CD14-positive monocyte (primary cell): ENCODE measurements around the gene SQSTM1. TPM values are rescaled to one million over a fixed set of nuclear protein-coding genes. Genes with fewer than 3 reads are reported as not detected.
A peak's percentile ranks its signal among the peaks of the same experiment; 100 is the strongest.

Experiments used
- DNase-seq, 3 donors: peaks; one replicate each; pipeline ENCODE4 v3.0.0-alpha.2; 2011 to 2022
- H2AFZ ChIP-seq: 2 replicates; pipeline ENCODE4 v1.6.0; 2012; ENCODE audit warnings: mild to moderate bottlenecking, low read depth, low read length, inconsistent platforms; ENCODE audit not compliant: insufficient read depth, poor library complexity, severe bottlenecking
- H3K27ac ChIP-seq, 2 donors: 1 replicate in 1 of 2; 2 replicates in 1 of 2; pipeline ENCODE4 v1.5.1; 2012 to 2013; ENCODE audit warnings: low read length in 2 of 2, control low read depth in 1 of 2, inconsistent platforms in 1 of 2, low read depth in 1 of 2, mild to moderate bottlenecking in 1 of 2
- H3K27me3 ChIP-seq, 2 donors: one replicate each; pipeline versions ENCODE4 v1.6.0 to v1.6.1; 2011 to 2013; ENCODE audit warnings: low read length in 2 of 2; ENCODE audit not compliant: control insufficient read depth in 2 of 2, insufficient read depth in 2 of 2
- H3K36me3 ChIP-seq, 2 donors: replicated peaks in 1 of 2; 1 replicate in 1 of 2; 2 replicates in 1 of 2; pipeline versions ENCODE4 v1.5.1 to v1.6.1; 2012 to 2013; ENCODE audit warnings: low read length in 2 of 2, control low read depth in 1 of 2, inconsistent platforms in 1 of 2, mild to moderate bottlenecking in 1 of 2; ENCODE audit not compliant: insufficient read depth in 2 of 2, control insufficient read depth in 1 of 2
- H3K4me1 ChIP-seq, 2 donors: 1 replicate in 1 of 2; 2 replicates in 1 of 2; pipeline versions ENCODE4 v1.5.1 to v1.6.1; 2012 to 2013; ENCODE audit warnings: low read length in 2 of 2, control low read depth in 1 of 2, inconsistent platforms in 1 of 2, mild to moderate bottlenecking in 1 of 2, moderate library complexity in 1 of 2; ENCODE audit not compliant: insufficient read depth in 2 of 2, control insufficient read depth in 1 of 2
- H3K4me2 ChIP-seq: replicated peaks from 2 replicates; pipeline ENCODE3; 2012; ENCODE audit warnings: low read length, moderate library complexity, mild to moderate bottlenecking; ENCODE audit not compliant: poor library complexity, severe bottlenecking; ENCODE audit errors: extremely low read depth
- H3K4me3 ChIP-seq, 3 experiments: fragments of 200-600 bp in 1 of 3; sonication (generic) in 1 of 3; replicated peaks in 1 of 3; 1 replicate in 2 of 3; 2 replicates in 1 of 3; pipeline ENCODE4 v1.5.1; 2011 to 2013; ENCODE audit warnings: low read length in 3 of 3, mild to moderate bottlenecking in 3 of 3, control low read depth in 2 of 3, low read depth in 2 of 3, inconsistent platforms in 1 of 3, moderate library complexity in 1 of 3
- H3K79me2 ChIP-seq: 2 replicates; pipeline ENCODE4 v1.6.0; 2012; ENCODE audit warnings: mild to moderate bottlenecking, control low read depth, inconsistent platforms, low read length, moderate library complexity; ENCODE audit not compliant: insufficient read depth
- H3K9ac ChIP-seq: 2 replicates; pipeline ENCODE4 v1.6.0; 2017; ENCODE audit warnings: low read length, mild to moderate bottlenecking; ENCODE audit not compliant: insufficient read depth, poor library complexity, severe bottlenecking
- H3K9me3 ChIP-seq, 2 donors: replicated peaks in 1 of 2; 1 replicate in 1 of 2; 2 replicates in 1 of 2; pipeline versions ENCODE4 v1.5.1 to v1.6.1; 2012 to 2013; ENCODE audit warnings: low read length in 2 of 2, control low read depth in 1 of 2; ENCODE audit not compliant: control insufficient read depth in 1 of 2, insufficient read depth in 1 of 2
- H4K20me1 ChIP-seq: 2 replicates; pipeline ENCODE4 v1.6.0; 2012; ENCODE audit warnings: mild to moderate bottlenecking, low read length, control low read depth, moderate library complexity; ENCODE audit not compliant: insufficient read depth
- H3K27ac Mint-ChIP-seq, 7 donors: one replicate each; pipeline ENCODE4 v1.8.0; 2020; ENCODE audit warnings: mild to moderate bottlenecking in 7 of 7, mixed read lengths in 7 of 7, moderate library complexity in 6 of 7, inconsistent platforms in 2 of 7
- H3K27me3 Mint-ChIP-seq, 3 donors: one replicate each; pipeline ENCODE4 v1.8.0; 2021 to 2022; ENCODE audit warnings: low read depth in 3 of 3, mild to moderate bottlenecking in 3 of 3, mixed read lengths in 3 of 3, moderate library complexity in 3 of 3, inconsistent platforms in 1 of 3
- H3K36me3 Mint-ChIP-seq, 2 donors: one replicate each; pipeline ENCODE4 v1.8.0; 2020; ENCODE audit warnings: mixed read lengths in 2 of 2, inconsistent platforms in 1 of 2, mild to moderate bottlenecking in 1 of 2
- H3K4me1 Mint-ChIP-seq: one replicate; pipeline ENCODE4 v1.8.0; 2020; ENCODE audit warnings: mild to moderate bottlenecking, mixed read lengths
- H3K4me3 Mint-ChIP-seq, 2 donors: one replicate each; pipeline ENCODE4 v1.8.0; 2020; ENCODE audit warnings: mild to moderate bottlenecking in 2 of 2, mixed read lengths in 2 of 2, moderate library complexity in 1 of 2
- H3K9me3 Mint-ChIP-seq, 7 donors: one replicate each; pipeline ENCODE4 v1.8.0; 2020 to 2022; ENCODE audit warnings: mixed read lengths in 7 of 7, mild to moderate bottlenecking in 6 of 7, moderate library complexity in 6 of 7, inconsistent platforms in 2 of 7
- WGBS: methylation state at CpG from one replicate; pipeline ENCODE4 v1.1.5; 2013; ENCODE audit warnings: missing lambda C conversion rate; ENCODE audit not compliant: insufficient coverage; 5-methylcytosine and 5-hydroxymethylcytosine counted together
- intact Hi-C, 2 donors: fragments of 100-400 bp; cut with micrococcal nuclease; formaldehyde crosslinking; loops; one replicate each; pipeline versions ENCODE4 v1.15.0 to v1.15.1; 2023
- polyA plus RNA-seq, 3 donors: library from polyadenylated mRNA; depleted of rRNA in 1 of 3; unstranded in 2 of 3; stranded (reverse) in 1 of 3; fragments of 300-500 nt in 2 of 3; fragments of >200 nt in 1 of 3; fragmentation: Illumina TruSeq in 2 of 3; gene quantifications; 1 replicate in 2 of 3; 2 replicates in 1 of 3; pipeline ENCODE4 v1.2.3, GENCODE V29; 2012 to 2021
- TF ChIP-seq, protein P1 (sequence below): fragments of 200-600 bp; IDR thresholded peaks from one replicate; pipeline ENCODE4 v1.8.0; 2022; ENCODE audit warnings: antibody characterized with exemption, mild to moderate bottlenecking

The SQSTM1 gene
- polyA plus RNA-seq, 3 donors: 182 to 312 (median 275) TPM

DNA sequence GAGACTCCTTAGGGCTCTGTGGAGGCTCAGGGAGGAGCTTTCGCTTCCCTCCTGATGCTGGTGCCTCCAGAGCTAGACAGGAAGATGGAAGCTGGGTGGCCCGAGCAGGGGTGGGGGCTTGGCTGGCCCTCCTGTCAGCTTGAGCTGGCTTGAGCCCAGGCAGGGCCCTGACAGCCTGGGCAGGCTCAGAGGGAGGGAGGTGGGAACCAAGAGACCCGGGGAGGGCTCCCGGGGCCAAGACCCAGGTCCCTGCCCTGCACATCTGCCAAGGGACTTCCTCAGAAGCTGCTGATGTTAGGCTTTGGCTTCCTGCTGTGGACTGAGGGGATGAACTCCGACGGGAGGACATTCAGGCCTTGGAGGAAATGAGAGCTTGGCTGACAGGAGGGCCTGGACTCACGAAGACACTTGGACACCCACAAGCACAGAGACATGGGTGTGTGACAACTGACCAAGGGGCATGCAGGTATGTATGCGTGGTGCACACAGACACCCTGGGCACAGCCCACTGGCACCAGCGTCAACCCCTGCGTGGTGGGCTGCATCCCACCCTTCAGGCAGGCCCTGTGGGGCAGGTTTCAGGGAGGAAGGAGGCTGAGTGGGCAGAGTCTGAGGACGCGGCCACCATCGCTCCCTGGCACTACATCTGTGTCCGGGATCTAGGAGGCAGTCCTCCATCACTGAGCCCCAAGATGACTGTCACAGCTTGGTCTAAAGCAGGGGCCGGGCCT lies 28.7 kb upstream of the SQSTM1 start:
- Mint-ChIP-seq H3K9me3 (peaks cover 0 to 3% (median 0%) of the 10 kb centered on the region in 7 donors), H3K27me3 (peaks cover 0 to 3% (median 0%) of the 10 kb centered on the region in 3 donors), H3K36me3 (peaks cover 0 to 5% of the 10 kb centered on the region in 2 donors), H3K4me3 (peak overlapping the region in 1 of 2 donors; percentile 43), H3K27ac (peak overlapping the region in 4 of 7 donors; percentile 30 to 75 (median 72)), H3K4me1 (peaks cover 41% of the 10 kb centered on the region)
- Histone ChIP-seq H3K4me3 (no peak overlapping the region), H3K79me2 (peaks cover 4% of the 10 kb centered on the region), H2AFZ (no peak overlapping the region), H3K4me2 (peak overlapping the region; percentile 84), H3K9ac (peak overlapping the region; percentile 19), H3K9me3 (no peaks in the 10 kb centered on the region), H3K36me3 (peaks cover 0 to 4% of the 10 kb centered on the region in 2 donors), H4K20me1 (peaks cover 35% of the 10 kb centered on the region), H3K27me3 (no peaks in the 10 kb centered on the region), H3K27ac (peak overlapping the region; percentile 34 to 36), H3K4me1 (peaks cover 51 to 54% of the 10 kb centered on the region in 2 donors)
- intact Hi-C loops: loop anchor here in 1 of 2 donors (2.0 to 10.0 kb wide), 2 partner anchors 13 to 57 kb away; partner anchors contain the start of gene MAML1
- DNase-seq: no peak
- TF ChIP-seq, protein P1, sequence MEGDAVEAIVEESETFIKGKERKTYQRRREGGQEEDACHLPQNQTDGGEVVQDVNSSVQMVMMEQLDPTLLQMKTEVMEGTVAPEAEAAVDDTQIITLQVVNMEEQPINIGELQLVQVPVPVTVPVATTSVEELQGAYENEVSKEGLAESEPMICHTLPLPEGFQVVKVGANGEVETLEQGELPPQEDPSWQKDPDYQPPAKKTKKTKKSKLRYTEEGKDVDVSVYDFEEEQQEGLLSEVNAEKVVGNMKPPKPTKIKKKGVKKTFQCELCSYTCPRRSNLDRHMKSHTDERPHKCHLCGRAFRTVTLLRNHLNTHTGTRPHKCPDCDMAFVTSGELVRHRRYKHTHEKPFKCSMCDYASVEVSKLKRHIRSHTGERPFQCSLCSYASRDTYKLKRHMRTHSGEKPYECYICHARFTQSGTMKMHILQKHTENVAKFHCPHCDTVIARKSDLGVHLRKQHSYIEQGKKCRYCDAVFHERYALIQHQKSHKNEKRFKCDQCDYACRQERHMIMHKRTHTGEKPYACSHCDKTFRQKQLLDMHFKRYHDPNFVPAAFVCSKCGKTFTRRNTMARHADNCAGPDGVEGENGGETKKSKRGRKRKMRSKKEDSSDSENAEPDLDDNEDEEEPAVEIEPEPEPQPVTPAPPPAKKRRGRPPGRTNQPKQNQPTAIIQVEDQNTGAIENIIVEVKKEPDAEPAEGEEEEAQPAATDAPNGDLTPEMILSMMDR: no peak
- WGBS: 20% methylated on average over 15 of the region's 15 CpGs

DNA sequence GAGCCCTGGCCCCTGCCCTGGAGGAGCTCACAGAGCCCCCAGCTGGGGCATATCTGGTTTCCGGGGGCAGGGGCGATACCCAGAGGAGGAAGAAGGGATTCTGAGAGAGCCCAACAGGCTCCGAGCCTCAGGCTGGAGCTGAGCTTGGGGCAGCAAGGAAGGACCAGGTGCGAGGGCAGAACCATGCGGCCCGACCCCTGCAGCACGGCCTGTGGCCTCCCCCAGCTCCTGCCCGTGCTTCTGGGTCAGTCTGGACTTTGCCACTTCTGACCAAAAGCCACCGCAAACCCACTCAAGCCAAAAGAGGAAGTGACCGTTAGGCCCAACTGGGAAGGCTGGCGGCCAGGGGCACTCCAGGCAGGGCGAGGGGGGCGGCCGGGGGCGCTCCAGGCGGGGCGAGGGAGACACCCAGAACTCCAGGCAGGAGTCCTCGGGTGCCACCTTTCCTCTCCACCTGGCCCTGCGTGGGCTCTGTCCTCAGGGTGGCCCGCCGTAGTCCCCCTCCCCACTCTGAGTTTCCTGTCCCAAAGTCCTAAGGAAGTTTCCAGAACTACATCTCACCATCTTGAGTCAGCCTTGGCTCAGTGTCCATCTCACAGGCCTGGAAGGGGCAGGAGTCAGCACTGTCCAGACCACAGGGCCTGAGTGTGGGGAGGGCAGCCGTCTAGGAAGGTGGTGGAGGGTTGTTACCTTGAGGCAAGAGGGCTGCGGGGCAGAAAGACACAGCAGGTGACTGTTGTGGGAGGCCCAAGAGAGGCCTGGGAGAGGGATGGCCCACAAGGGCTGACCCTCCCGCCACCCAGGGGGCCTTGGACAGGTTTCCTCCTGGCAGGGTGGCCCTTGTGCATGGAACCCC lies 27.9 kb upstream of the SQSTM1 start:
- peak overlapping the region in 6 of 7 donors; percentile 25 to 83 (median 68) for H3K27ac Mint-ChIP-seq
- H3K9me3 ChIP-seq: no peaks in the 10 kb centered on the region
- peak overlapping the region; percentile 25 for H2AFZ ChIP-seq
- H3K9me3 Mint-ChIP-seq: peaks cover 0 to 3% (median 0%) of the 10 kb centered on the region in 7 donors
- peaks cover 52 to 55% of the 10 kb centered on the region in 2 donors for H3K4me1 ChIP-seq
- WGBS: 13% methylated on average over 22 of the region's 24 CpGs
- H3K27me3 Mint-ChIP-seq: peaks cover 0 to 3% (median 0%) of the 10 kb centered on the region in 3 donors
- peak overlapping the region in 1 of 3 experiments; percentile 63 for H3K4me3 ChIP-seq
- H4K20me1 ChIP-seq: peaks cover 43% of the 10 kb centered on the region
- peak overlapping the region; percentile 64 to 83 for H3K4me3 Mint-ChIP-seq
- intact Hi-C loops: loop anchor here in 1 of 2 donors (2.0 to 10.0 kb wide), 2 partner anchors 14 to 58 kb away; partner anchors contain the start of gene MAML1
- H3K4me2 ChIP-seq: peak overlapping the region; percentile 84
- H3K27ac ChIP-seq: peak overlapping the region in 1 of 2 donors; percentile 16
- peak in 2 of 3 donors; percentile 61 to 74 for DNase-seq
- peaks cover 42% of the 10 kb centered on the region for H3K4me1 Mint-ChIP-seq
- H3K79me2 ChIP-seq: peaks cover 4% of the 10 kb centered on the region
- H3K27me3 ChIP-seq: no peaks in the 10 kb centered on the region
- TF ChIP-seq, protein P1: no peak
- peaks cover 5 to 11% of the 10 kb centered on the region in 2 donors for H3K36me3 ChIP-seq
- H3K9ac ChIP-seq: peak overlapping the region; percentile 19
- H3K36me3 Mint-ChIP-seq: peaks cover 4 to 11% of the 10 kb centered on the region in 2 donors
